ENCODE data around the gene LPCAT3.
"Not testable (repeated sequence)": the region's sequence is repeated elsewhere in the genome, so short reads cannot be mapped to it uniquely, and the experiment has no call there.

The LPCAT3 gene, protein sequence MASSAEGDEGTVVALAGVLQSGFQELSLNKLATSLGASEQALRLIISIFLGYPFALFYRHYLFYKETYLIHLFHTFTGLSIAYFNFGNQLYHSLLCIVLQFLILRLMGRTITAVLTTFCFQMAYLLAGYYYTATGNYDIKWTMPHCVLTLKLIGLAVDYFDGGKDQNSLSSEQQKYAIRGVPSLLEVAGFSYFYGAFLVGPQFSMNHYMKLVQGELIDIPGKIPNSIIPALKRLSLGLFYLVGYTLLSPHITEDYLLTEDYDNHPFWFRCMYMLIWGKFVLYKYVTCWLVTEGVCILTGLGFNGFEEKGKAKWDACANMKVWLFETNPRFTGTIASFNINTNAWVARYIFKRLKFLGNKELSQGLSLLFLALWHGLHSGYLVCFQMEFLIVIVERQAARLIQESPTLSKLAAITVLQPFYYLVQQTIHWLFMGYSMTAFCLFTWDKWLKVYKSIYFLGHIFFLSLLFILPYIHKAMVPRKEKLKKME

DNA sequence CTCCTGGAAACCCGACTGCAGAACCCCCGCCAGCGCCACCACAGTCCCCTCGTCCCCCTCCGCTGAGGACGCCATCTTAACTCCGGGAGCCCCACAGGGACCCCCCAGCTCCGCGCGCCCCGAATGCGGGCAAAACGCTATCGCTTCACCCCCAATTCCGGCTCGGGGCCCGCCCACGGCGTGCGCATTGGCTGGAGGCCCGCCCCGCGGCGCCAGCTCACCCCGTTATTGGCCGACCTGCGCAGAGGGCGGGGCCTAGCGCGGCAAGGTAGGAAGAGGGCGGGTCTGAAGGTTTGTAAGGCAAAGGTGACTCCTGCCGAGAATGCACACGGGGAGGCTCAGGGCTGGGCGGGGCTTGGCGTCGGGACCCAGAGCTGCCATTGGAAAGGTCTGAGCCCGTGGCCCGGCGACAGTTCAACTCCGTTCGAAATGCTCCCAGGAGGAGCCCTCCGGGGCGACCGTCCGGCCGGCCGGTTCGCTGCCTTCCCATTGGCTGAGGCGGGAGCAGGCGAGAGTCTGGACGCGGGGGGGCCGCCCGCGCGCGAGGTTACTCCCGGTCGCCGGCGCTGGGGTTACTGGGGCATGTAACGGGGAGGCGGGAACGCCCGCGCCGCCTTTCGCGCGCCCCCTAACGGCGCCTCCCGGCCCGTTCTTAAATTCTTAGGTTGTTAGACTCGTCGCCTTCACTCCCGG lies at the start of gene LPCAT3:
LPCAT3 (minus strand) TSS at position 127 of the 693 bp plus-strand sequence; CDS start at position 75, 52 bp downstream.
- peak; percentile 71 for DNase-seq (ENCODE audit: low read depth)

DNA sequence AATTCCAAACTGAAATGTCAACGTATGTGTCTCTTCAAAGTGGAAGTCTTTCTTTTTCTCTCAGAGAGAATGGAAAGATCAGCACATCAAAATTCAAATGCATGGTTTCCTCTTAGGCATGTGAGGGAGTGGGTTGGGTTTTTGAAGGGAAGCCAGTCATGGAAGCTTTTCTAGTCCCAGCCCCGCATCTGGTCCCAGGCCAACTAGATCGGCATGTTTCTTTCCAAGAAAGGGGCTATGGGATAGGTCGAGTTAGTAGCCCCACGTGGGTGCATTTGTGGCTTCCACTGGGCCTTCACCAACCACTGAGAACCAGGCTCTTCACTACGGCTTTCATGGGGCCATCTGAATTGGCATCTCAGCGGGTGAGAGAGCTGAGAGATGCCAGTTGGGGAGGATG lies 48.8 kb upstream of the LPCAT3 start:
- DNase-seq (ENCODE audit: low read depth), result no peak

DNA sequence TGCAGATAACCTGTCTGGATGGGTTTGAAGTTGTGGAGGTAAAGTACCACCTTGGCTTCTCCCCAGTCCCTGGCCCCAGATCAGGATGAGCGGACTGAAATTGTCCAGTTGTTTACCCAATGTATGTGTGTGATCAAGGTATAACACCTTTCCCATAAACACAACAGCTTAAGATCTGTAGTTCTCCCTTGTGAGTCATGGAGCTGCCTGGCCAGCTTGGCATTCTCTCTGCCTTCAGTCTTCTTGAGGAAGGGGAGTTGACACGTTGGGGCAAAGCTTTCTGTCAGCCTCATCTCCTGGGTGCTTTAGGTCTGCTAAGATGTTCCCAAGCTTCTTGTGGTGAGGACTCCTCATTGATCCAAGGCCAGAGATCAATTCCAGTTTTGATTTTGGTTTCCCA lies 48.3 kb upstream of the LPCAT3 start:
- no peak for DNase-seq (ENCODE audit: low read depth)

DNA sequence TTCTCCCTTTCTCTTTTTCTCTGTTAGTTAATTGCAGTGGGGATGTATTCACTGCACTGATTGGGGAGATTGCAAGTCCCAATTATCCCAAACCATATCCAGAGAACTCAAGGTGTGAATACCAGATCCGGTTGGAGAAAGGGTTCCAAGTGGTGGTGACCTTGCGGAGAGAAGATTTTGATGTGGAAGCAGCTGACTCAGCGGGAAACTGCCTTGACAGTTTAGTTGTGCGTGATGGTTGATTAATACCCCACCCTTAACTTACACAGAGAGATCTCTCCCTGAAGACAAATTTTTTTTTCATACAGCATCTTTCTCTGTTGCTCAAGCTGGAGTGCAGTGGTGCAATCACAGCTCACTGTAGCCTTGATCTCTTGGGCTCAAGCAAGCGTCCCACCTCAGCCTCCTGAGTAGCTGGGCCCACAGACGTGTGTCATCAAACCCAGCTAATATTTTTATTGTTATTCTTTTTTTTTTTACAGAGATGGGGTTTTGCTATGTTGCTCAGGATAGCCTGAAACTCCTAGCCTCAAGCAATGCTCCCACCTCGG lies 46.9 kb upstream of the LPCAT3 start:
- DNase-seq (ENCODE audit: low read depth), result no peak

DNA sequence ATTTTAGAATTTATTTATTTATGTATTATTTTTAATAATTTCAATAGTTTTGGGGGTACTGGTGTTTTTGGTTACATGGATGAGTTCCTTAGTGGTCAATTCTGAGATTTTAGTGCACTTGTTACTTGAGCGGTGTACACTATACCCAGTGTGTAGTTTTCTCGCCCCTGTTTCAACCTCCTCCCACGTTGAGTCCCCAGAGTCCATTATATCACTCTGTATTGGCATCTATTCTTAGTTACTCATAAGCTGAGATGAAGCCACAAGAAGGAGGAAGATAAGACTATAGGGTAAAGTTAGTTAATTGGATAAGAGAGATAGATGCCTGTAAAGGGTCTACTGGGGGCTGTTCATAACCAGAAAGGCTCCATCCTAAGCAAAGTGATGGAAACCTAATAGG lies 46.2 kb upstream of the LPCAT3 start:
- no peak for DNase-seq (ENCODE audit: low read depth)

DNA sequence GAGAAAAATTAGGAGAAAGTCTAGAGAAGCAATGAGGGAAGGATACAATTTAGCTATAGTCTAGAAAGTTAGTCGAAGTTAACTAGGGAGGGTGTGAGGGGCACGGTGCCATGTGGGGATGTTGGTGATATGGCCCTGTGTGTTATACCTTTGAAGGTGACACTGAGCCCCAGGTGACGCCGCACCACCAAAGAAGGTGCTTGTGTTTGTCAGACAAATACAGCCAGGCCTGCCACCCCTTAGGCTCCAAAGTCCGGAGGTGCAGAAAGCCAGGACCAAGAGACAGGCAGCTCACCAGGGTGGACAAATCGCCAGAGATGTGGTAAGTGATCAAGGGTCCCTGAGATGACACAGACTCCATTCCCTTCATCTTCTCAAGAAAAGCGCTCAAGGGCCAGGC lies 43.3 kb upstream of the LPCAT3 start:
- no peak for DNase-seq (ENCODE audit: low read depth)

DNA sequence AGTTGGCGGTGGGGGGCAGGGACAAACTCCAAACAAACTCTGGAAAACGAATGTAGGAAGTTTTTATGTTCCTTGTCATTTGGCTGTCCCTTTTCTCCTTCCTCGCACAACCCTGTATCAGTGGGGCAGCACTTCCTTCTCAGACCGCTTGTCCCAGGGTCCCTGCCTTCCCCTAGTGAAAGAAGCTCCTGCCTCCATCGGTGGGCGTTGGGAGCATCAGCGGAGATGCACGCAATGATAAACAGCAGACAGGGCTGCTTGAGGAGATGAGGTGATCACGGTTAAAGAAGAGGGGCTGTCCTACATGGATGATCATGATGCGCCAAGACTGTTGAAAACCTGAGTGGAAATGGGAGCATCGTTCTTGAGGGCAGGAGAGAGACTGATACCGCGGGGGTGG lies 42.9 kb upstream of the LPCAT3 start:
- no peak for DNase-seq (ENCODE audit: low read depth)

DNA sequence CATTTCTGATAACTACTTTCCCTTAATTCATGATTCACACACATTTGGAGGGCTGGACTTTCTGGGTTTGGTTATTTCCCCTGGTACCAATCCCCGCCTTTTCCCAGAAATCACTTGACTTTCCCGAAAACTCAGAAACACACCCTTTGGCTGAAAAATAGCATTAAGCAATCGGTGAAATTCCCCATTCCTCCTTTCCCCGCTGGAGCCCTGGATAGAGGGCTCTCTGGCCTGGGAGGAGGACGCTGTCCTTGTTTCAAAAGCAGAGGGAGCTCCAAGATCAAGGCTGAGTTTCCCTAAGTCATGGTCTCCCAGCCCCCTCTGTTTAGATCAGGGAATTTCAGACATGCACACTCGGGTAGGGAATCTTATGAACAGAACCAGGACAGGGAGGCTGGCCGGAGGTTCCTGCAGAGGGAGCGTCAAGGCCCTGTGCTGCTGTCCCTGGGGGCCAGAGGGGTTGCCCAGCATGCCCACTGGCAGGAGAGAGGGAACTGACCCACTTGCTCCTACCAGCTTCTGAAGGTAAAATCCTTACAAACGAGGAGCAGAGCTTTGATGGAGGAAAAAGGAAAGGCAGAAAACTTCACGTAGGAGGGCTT lies 42.2 kb upstream of the LPCAT3 start, which contains the start of gene C1S:
C1S (plus strand) TSS at position 366 of the 602 bp plus-strand sequence. CDS start 1,195 bp downstream, outside the sequence.
- peak; percentile 88 for DNase-seq (ENCODE audit: low read depth)

DNA sequence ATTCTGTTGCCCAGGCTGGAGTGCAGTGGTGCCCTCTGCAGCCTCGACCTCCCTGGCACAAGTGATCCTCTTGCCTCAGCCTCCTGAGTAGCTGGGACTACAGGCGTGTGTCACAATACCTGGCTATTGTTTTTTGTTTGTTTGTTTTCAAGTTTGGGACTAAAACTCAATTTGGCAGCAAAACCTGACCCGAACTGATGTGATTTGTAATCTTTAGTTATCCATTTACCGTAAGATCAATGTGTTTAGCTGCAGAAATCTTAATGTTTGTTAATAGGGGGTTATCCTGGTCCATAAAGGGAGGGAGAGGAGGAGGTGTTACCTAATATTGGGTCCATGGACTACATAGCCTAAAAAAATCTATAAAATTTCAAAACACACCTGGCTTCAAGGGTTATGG lies 41.5 kb upstream of the LPCAT3 start:
- no peak for DNase-seq (ENCODE audit: low read depth)

DNA sequence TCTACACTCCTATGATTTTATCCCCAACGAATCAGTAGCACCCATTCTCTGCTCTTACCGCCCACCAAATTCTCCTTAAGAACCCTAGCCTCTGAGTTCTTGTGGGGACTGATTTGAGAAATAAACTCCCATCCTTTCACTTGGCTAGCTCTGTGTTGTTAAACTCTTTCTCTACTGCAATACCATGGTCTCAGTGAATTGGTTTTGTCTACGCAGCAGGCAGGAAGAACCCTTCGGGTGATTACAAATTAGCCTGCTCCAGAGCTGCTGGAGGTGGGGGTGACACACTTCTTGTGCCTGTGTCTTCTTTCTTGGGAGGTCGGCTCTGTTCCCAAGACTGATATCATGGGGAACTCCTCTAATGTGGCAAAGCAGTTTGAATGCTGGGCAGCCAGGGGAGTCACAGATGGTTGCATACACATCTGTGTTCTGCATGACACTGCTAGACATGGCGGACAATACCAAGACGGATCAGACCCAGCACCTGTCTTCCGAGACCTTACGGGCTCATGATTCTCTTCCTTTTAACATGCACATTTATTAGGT lies 40.6 kb upstream of the LPCAT3 start:
- no peak for DNase-seq (ENCODE audit: low read depth)

DNA sequence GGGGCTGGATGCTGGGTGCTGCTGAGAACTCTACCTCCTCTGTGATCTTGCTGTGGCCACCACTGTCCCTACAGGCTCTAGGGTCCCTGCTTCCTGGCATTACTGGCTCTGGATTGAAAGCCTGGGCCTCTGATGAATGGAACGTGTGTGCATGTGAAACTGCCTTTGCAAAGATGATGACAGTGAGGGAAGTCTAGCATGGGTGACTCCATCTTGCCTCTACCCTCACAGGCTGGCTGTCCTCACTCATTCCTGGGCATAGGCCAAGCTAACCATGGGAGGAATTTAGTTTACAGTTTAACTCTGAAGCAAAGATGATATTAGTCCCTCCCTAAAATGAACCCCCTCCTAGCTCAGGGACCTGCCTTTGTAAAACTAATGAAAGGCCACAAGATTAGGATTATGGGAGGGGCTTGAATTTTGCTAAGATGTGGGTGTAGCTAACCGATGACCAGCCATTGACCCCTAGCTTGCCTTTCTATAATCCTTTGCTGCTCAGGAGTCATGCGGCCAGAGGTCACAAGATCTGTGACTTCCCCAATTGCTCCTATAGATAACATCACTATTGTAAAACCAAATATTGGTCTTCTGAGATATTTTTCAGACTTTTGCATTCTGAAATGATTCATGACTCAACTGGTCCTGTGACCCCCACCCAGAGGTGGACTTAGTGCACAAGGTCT lies 40.0 kb upstream of the LPCAT3 start:
- DNase-seq (ENCODE audit: low read depth), result no peak

DNA sequence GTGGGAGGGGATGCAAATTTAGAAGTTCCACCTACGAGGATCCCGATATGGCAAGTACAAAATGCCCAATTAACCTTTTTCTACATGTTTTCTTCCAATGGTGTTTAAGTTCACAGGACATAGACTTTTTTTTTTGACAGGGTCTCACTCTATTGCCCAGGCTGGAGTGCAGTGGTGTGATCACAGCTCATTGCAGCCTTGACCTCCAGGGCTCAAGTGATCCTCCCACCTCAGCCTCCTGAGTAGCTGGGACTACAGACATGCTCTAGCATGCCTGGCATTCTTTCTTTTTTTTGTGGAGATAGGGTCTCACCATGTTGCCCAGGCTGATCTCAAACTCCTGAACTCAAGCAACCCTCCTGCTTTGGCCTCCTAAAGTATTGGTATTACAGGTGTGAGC lies 37.5 kb upstream of the LPCAT3 start:
- not testable (repeated sequence) for DNase-seq (ENCODE audit: low read depth)

DNA sequence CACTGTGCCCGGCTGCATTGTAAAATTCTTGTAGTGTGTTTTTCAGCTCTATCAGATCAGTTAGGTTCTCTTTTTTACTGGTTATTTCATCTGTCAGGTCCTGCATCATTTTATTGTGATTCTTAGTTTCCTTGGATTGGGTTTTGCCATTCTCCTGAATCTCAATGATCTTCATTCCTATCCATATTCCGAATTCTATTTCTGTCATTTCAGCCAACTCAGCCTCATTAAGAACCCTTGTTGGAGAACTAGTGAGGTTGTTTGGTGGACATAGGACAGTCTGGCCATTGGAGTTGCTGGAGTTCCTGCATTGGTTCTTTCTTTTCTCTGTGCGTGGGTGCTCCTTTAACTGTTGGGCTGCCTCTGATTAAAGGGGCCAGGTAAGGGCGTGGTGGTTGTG lies 36.6 kb upstream of the LPCAT3 start:
- no peak for DNase-seq (ENCODE audit: low read depth)

DNA sequence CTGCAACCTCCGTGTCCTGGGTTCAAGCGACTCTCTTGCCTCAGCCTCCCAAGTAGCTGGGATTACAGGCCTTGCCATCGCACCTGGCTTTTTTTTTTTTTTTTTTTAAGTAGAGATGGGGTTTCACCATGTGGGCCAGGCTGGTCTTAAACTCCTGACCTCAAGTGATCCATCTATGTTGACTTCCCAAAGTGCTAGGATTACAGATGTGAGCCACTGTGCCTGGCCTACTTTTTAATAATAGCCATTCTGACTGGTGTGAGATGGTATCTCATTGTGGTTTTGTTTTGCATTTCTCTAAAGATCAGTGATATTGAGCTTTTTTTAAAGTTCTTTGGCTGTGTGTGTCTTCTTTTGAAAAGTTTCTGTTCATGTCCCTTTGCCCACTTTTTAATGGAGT lies 31.7 kb upstream of the LPCAT3 start:
- DNase-seq (ENCODE audit: low read depth), result not testable (repeated sequence)

DNA sequence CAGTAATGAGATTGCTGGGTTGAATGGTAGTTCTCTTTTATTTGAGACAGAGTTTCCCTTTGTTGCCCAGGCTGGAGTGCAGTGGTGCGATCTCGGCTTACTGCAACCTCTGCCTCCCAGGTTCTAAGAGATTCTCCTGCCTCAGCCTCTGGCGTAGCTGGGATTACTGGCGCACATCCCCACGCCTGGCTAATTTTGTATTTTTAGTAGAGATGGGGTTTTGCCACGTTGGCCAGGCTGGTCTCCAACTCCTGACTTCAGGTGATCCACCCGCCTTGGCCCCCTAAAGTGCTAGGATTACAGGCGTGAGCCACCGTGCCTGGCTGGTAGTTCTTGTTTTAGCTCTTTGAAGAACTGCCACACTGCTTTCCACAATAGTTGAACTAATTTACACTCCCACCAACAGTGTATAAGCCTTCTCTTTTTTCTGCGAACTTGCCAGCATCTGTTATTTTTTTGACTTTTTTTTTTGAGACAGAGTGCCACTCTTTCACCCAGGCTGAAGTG lies 31.2 kb upstream of the LPCAT3 start:
- DNase-seq (ENCODE audit: low read depth), result not testable (repeated sequence)

DNA sequence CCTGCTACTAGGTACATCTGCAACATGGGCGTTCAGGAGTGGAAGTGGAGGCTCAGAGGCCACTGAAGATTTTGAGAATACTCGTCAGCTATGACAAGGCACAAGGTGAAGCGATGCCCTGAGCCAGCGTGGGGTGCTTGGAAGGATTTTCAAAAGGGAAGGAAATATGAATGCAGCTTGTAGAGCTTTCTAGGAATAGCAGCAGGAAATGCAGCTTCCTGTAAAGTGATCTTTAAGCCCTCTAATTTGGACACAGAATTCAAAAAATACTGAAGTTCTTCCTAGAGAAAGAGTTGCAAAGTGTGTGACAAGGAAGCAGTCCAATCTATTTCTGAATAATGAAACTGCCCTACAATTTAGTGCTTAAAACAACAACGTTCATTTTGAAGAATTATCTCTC lies 29.0 kb upstream of the LPCAT3 start:
- no peak for DNase-seq (ENCODE audit: low read depth)

DNA sequence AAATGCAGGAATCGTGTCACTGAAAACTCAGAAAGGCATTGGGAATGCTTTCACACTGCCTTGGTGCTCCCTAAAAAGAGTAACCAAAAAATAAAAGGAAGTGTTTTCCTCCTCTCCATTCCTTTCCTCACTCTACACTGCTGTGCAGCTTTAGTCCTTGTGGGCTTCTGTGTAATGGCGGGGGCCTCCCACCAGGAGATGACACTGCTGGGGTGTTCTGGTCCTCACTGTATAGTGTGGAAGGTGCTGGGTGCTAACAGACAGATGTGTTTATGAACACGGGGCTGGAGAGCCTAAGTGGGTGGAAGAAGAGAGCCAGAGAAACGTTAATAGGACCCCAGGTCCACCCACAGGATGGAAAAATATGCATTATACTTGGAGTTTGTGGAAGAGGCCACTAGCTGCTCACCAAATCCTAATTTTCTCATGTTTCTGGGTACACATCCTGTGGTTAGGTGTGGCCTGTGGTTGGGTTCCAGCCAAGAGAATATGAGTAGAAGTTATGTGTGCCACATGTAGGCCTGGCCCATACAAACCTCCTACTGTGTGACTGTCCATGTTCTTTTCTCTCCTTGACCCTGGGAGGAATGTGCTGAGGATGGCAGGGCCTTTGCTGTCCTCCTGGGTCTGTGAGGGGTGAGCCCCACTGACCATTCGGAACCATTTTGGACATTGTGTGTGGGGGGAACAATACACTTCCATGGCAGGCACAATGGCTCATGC lies 28.3 kb upstream of the LPCAT3 start:
- no peak for DNase-seq (ENCODE audit: low read depth)

DNA sequence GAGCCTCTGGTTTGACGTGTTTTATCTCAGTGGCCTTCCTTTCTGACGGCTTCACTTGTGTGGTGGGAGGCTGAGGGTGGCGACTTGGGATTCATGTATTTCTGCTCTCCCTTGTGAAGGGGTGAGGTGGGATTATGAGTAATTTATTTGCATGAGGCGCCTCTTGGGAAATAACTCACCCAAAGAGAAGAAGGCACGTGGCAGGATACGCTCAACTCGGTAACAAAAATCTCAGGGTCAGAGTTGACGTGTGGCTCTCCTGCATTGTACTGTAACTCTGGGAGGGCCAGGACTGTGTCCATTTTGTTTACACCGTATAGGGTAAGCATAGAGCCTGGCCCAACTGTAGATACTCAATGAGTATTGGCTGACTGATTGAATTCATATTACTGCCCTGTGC lies 27.6 kb upstream of the LPCAT3 start:
- DNase-seq (ENCODE audit: low read depth), result no peak

DNA sequence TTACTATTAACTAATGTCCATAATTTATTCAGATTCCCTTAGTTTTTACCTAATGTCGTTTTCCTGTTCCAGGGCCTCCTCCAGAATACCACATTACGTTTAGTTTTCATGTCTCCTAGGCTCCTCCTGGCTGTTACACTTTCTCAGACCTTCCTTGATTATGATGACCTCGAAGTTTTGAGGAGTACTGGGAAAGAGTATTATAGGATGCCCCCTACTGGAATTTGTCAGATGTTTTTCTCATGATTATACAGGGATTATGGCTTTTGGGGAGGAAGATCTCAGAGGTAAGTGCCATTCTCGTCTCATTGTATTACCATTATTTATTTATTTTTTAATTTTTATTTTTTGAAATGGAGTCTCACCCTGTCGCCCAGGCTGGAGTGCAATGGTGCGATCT lies 24.6 kb upstream of the LPCAT3 start:
- no peak for DNase-seq (ENCODE audit: low read depth)

DNA sequence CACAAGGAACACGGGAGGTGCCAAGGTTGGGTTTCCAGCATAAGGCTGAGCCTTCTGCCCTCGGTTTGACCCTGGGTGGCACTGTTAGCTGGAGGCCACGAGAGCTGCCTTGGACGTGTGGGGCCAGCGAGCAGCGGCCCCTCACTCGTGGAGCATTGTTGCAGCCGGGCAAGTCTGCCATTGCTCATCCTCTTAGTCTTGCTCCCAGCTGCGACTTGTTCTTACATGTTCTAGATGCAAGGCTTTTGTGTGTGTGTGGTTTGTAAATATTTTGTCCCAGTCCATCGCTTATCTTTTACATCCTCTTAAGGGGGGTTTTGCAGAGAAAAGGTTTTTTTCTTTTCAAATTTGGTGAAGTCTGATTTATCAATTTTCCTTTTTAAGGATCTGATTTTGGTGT lies 21.1 kb upstream of the LPCAT3 start:
- DNase-seq (ENCODE audit: low read depth), result no peak

DNA sequence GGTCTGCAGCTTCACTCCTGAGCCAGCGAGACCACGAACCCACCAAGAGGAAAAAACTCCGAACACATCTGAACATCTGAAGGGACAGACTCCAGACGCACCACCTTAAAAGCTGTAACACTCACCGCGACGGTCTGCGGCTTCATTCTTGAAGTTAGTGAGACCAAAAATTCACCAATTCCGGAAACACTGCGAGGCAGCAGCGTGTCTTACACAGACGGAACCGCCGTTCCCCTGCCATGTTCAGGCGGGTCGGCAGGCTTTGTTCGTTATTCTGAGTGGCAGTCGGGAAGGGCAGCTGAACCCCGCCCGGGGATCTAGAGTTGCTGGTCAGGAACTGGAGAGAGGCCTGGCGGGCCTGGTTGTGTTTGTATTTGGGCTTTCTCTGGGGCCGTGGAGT lies 20.3 kb upstream of the LPCAT3 start:
- no peak for DNase-seq (ENCODE audit: low read depth)
